HepG2 (cell line): ENCODE data around the gene SCNM1. TPM values are rescaled to one million over a fixed set of nuclear protein-coding genes. Genes with fewer than 3 reads are reported as not detected.

Experiments
- CAMTA2 ChIP-seq: sonication (generic); formaldehyde crosslinking; IDR thresholded peaks from 2 replicates; pipeline ENCODE4 v1.4.0; 2020; ENCODE audit warnings: mild to moderate bottlenecking, missing genetic modification reagents, borderline replicate concordance
- CBFB ChIP-seq: sonication (generic); formaldehyde crosslinking; IDR thresholded peaks from 2 replicates; pipeline ENCODE4 v1.4.0; 2020; ENCODE audit warnings: missing genetic modification reagents
- MAFK ChIP-seq, 2 experiments: IDR thresholded peaks in 1 of 2; conservative IDR thresholded peaks in 1 of 2; 2 replicates each; pipeline ENCODE4 v1.6.1; 2011; ENCODE audit warnings: improper control_type of control experiment in 2 of 2, low read length in 2 of 2
- MED8 ChIP-seq: sonication (generic); formaldehyde crosslinking; IDR thresholded peaks from 2 replicates; pipeline ENCODE4 v1.8.1; 2023; ENCODE audit warnings: mild to moderate bottlenecking, missing genetic modification reagents; ENCODE audit not compliant: insufficient replicate concordance
- PPARG ChIP-seq: conservative IDR thresholded peaks from 2 replicates; pipeline ENCODE4 v1.6.1; 2016; ENCODE audit warnings: missing biosample characterization, missing genetic modification reagents
- SNAI1 ChIP-seq: sonication (generic); formaldehyde crosslinking; IDR thresholded peaks from 2 replicates; pipeline ENCODE4 v1.5.0; 2020; ENCODE audit warnings: mild to moderate bottlenecking, missing genetic modification reagents, borderline replicate concordance
- ZNF274 ChIP-seq: sonication (generic); formaldehyde crosslinking; IDR thresholded peaks from 2 replicates; pipeline ENCODE4 v1.5.1; 2020; ENCODE audit warnings: mild to moderate bottlenecking, missing genetic modification reagents
- ZNF296 ChIP-seq: sonication (generic); formaldehyde crosslinking; conservative IDR thresholded peaks from 2 replicates; pipeline ENCODE4 v1.5.0; 2020; ENCODE audit warnings: mild to moderate bottlenecking, missing genetic modification reagents
- ZNF333 ChIP-seq: sonication (generic); formaldehyde crosslinking; IDR thresholded peaks from 2 replicates; pipeline ENCODE4 v1.4.0; 2020; ENCODE audit warnings: mild to moderate bottlenecking, missing genetic modification reagents, borderline replicate concordance
- ZNF556 ChIP-seq: sonication (generic); formaldehyde crosslinking; IDR thresholded peaks from 2 replicates; pipeline ENCODE4 v1.4.0; 2020; ENCODE audit warnings: mild to moderate bottlenecking, missing genetic modification reagents, borderline replicate concordance
- ZNF615 ChIP-seq: sonication (generic); formaldehyde crosslinking; IDR thresholded peaks from 2 replicates; pipeline ENCODE4 v1.5.0; 2020; ENCODE audit warnings: mild to moderate bottlenecking, missing genetic modification reagents, borderline replicate concordance
- polyA plus RNA-seq, 8 experiments: library from polyadenylated mRNA; depleted of rRNA in 3 of 8; stranded (reverse) in 7 of 8; unstranded in 1 of 8; fragments of >200 nt; fragmentation: Illumina TruSeq in 4 of 8; extraction: Trizol in 4 of 8; gene quantifications; 2 replicates each; pipeline versions ENCODE4 v1.2.1 to v1.2.3, GENCODE V29; 2011 to 2016; ENCODE audit warnings: low read depth in 4 of 8, missing spikeins in 1 of 8, mixed read lengths in 1 of 8; ENCODE audit not compliant: insufficient read depth in 1 of 8
- total RNA-seq, 5 experiments: library from RNA; depleted of rRNA; stranded (reverse); fragments of >200 nt; fragmentation: Illumina TruSeq; extraction: Trizol; gene quantifications; 2 replicates each; pipeline ENCODE4 v1.2.3, GENCODE V29; 2016; ENCODE audit warnings: low read depth in 1 of 5
- TF ChIP-seq, protein P1 (sequence below): fragments of 450-650 bp; IDR thresholded peaks from 2 replicates; pipeline ENCODE4 v1.6.1; 2017
- TF ChIP-seq, protein P2 (sequence below): sonication (generic); formaldehyde crosslinking; IDR thresholded peaks from 2 replicates; pipeline ENCODE4 v1.4.0; 2020; ENCODE audit warnings: mild to moderate bottlenecking, missing genetic modification reagents
- TF ChIP-seq, protein P3 (sequence below), 2 experiments: sonication (generic) in 1 of 2; formaldehyde crosslinking in 1 of 2; IDR thresholded peaks; 2 replicates each; pipeline versions ENCODE4 v1.6.1 to v1.9.0; 2014 to 2022; ENCODE audit warnings: antibody characterized with exemption in 1 of 2, borderline replicate concordance in 1 of 2, inconsistent platforms in 1 of 2, low read depth in 1 of 2, missing genetic modification reagents in 1 of 2
- TF ChIP-seq, protein P4 (sequence below): sonication (generic); formaldehyde crosslinking; IDR thresholded peaks from 2 replicates; pipeline ENCODE4 v1.5.1; 2020; ENCODE audit warnings: mild to moderate bottlenecking, missing genetic modification reagents, moderate library complexity

The SCNM1 gene
- total and polyA plus RNA-seq, 2 of the 13 experiments (the other 11 are each of a cell fraction or from before 2014, with no cell fraction given): 16.3 to 31.5 TPM

DNA sequence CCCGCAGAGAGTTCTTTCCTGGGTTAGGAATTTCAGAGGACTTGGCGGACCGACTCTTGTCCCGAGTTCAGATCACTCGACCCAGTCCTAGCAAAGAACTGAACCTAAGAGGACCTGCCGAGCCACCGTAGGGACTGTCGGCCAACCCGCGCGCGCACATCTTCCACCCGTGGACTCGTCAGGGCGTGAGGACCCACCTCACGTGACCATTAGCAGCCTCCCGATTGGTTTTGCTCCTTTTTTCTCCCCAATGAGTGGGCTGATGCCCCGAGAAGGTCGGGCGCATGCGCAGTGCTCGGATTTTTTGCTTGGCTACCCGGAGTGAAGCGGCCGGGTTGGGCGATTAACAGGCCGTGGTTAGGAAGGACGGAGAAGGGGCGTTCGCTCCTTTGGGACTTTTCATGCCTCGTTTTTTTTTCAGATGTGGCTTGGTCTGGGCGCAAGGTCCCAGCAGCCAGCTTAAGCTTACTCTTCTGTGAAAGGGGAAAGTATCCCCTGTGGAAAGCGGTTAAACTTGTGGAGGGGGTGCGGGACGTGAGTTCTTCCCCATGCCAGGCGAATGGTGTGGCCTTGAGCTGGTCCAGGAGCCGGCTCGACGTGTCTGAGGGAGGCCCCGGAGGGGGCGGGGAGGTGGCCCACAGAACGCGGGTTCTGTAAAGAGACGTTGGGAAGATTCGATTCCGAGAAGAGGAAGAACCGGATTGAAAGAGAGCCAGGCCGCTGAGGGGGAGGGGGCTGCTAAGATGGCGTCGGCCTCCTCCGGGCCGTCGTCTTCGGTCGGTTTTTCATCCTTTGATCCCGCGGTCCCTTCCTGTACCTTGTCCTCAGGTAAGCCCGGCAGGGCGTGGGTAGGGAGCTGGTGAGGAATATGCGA lies 32.5 kb downstream of the SCNM1 start, which contains the start of gene PIP5K1A (continued):
- TF ChIP-seq, protein P1, sequence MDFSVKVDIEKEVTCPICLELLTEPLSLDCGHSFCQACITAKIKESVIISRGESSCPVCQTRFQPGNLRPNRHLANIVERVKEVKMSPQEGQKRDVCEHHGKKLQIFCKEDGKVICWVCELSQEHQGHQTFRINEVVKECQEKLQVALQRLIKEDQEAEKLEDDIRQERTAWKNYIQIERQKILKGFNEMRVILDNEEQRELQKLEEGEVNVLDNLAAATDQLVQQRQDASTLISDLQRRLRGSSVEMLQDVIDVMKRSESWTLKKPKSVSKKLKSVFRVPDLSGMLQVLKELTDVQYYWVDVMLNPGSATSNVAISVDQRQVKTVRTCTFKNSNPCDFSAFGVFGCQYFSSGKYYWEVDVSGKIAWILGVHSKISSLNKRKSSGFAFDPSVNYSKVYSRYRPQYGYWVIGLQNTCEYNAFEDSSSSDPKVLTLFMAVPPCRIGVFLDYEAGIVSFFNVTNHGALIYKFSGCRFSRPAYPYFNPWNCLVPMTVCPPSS: no peak
- TF ChIP-seq, protein P2, sequence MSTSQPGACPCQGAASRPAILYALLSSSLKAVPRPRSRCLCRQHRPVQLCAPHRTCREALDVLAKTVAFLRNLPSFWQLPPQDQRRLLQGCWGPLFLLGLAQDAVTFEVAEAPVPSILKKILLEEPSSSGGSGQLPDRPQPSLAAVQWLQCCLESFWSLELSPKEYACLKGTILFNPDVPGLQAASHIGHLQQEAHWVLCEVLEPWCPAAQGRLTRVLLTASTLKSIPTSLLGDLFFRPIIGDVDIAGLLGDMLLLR (CRISPR knock-in tag): peak; percentile 65; the same call in 1 of the 2 replicates
- no peak for TF ChIP-seq ZNF556
- 0 out of 2 replicates have a peak, but pooled peaks have one; percentile 55 for TF ChIP-seq ZNF615 (CRISPR knock-in tag)
- no peak for TF ChIP-seq MAFK (conservative IDR thresholded peaks at IDR 0.05 in 1 of 2, IDR thresholded peaks at IDR 0.05 in 1 of 2; ENCODE audit: low read length in 2 of 2)
- TF ChIP-seq ZNF274 (CRISPR knock-in tag): no peak
- TF ChIP-seq CBFB (CRISPR knock-in tag): no peak
- TF ChIP-seq, protein P3, sequence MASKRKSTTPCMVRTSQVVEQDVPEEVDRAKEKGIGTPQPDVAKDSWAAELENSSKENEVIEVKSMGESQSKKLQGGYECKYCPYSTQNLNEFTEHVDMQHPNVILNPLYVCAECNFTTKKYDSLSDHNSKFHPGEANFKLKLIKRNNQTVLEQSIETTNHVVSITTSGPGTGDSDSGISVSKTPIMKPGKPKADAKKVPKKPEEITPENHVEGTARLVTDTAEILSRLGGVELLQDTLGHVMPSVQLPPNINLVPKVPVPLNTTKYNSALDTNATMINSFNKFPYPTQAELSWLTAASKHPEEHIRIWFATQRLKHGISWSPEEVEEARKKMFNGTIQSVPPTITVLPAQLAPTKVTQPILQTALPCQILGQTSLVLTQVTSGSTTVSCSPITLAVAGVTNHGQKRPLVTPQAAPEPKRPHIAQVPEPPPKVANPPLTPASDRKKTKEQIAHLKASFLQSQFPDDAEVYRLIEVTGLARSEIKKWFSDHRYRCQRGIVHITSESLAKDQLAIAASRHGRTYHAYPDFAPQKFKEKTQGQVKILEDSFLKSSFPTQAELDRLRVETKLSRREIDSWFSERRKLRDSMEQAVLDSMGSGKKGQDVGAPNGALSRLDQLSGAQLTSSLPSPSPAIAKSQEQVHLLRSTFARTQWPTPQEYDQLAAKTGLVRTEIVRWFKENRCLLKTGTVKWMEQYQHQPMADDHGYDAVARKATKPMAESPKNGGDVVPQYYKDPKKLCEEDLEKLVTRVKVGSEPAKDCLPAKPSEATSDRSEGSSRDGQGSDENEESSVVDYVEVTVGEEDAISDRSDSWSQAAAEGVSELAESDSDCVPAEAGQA (IDR thresholded peaks at IDR 0.05; ENCODE audit: low read depth): no peak; the same call in none of the 2 replicates
- TF ChIP-seq, protein P3 (CRISPR knock-in tag; IDR thresholded peaks at IDR 0.05; ENCODE audit: borderline replicate concordance): no peak
- TF ChIP-seq ZNF296 (CRISPR knock-in tag): peak; percentile 35; the same call in 1 of the 2 replicates
- TF ChIP-seq PPARG: no peak
- TF ChIP-seq ZNF333: 0 out of 2 replicates have a peak, but pooled peaks have one; percentile 49
- TF ChIP-seq MED8 (CRISPR knock-in tag): no peak
- TF ChIP-seq, protein P4, sequence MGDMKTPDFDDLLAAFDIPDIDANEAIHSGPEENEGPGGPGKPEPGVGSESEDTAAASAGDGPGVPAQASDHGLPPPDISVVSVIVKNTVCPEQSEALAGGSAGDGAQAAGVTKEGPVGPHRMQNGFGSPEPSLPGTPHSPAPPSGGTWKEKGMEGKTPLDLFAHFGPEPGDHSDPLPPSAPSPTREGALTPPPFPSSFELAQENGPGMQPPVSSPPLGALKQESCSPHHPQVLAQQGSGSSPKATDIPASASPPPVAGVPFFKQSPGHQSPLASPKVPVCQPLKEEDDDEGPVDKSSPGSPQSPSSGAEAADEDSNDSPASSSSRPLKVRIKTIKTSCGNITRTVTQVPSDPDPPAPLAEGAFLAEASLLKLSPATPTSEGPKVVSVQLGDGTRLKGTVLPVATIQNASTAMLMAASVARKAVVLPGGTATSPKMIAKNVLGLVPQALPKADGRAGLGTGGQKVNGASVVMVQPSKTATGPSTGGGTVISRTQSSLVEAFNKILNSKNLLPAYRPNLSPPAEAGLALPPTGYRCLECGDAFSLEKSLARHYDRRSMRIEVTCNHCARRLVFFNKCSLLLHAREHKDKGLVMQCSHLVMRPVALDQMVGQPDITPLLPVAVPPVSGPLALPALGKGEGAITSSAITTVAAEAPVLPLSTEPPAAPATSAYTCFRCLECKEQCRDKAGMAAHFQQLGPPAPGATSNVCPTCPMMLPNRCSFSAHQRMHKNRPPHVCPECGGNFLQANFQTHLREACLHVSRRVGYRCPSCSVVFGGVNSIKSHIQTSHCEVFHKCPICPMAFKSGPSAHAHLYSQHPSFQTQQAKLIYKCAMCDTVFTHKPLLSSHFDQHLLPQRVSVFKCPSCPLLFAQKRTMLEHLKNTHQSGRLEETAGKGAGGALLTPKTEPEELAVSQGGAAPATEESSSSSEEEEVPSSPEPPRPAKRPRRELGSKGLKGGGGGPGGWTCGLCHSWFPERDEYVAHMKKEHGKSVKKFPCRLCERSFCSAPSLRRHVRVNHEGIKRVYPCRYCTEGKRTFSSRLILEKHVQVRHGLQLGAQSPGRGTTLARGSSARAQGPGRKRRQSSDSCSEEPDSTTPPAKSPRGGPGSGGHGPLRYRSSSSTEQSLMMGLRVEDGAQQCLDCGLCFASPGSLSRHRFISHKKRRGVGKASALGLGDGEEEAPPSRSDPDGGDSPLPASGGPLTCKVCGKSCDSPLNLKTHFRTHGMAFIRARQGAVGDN (CRISPR knock-in tag): peak; percentile 82
- TF ChIP-seq SNAI1: no peak; the same call in 1 of the 2 replicates
- no peak for TF ChIP-seq CAMTA2
